PFSK-1 (cell line): ENCODE results near the gene GTF2A2.

Source experiments
- FOXP2 ChIP-seq: optimal IDR thresholded peaks from 2 replicates; pipeline ENCODE3; 2011; ENCODE audit warnings: borderline replicate concordance, control low read depth, inconsistent platforms; ENCODE audit not compliant: insufficient read depth; ENCODE audit errors: extremely low read length, extremely low read depth
- POLR2AphosphoS5 ChIP-seq: IDR thresholded peaks from 2 replicates; pipeline ENCODE4 v1.6.1; 2012; ENCODE audit warnings: low read depth, mild to moderate bottlenecking, control low read depth, low read length, moderate library complexity
- SIN3A ChIP-seq: IDR thresholded peaks from 2 replicates; pipeline ENCODE4 v1.6.1; 2012; ENCODE audit warnings: mild to moderate bottlenecking, low read length, moderate library complexity, borderline replicate concordance; ENCODE audit not compliant: insufficient read depth
- TAF1 ChIP-seq: IDR thresholded peaks from 2 replicates; pipeline ENCODE4 v1.6.1; 2012; ENCODE audit warnings: low read length, control low read depth, borderline replicate concordance; ENCODE audit not compliant: insufficient read depth
- TF ChIP-seq, protein P1 (sequence below), 2 experiments: IDR thresholded peaks; 2 replicates each; pipeline versions ENCODE4 v1.6.1 to v1.8.0; 2011 to 2012; ENCODE audit warnings: low read depth in 2 of 2, low read length in 2 of 2, control low read depth in 1 of 2, inconsistent platforms in 1 of 2, mild to moderate bottlenecking in 1 of 2, moderate library complexity in 1 of 2; ENCODE audit not compliant: insufficient read depth in 1 of 2

GTF2A2 gene

DNA sequence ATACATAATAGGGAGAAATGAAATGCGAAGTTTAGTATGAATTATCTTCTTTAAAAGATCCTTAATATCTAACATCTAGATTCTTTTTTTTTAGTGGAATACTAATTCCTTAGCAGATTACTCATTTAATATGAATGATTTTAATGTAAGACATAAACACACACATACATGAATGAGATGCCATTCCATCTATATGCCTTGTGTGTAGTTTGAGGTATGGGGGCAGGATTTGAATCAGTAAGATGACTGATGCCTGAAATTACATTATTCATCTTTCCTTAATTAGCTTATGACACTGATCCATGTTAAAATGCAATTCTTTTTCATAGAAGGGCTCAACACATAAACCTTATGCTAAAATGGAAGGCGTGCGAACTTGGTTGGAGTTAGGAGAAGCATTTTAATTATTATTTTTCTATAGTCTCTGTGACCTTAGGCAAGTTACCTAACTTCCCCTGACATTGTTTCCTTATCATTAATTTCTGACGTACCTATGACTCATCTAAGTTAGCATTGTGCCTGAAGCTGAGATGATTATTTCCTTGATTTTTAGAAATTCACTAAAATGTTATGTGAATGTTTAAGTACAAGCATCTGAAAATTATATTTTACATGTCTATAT is 42.6 kb upstream of the GTF2A2 start:
- TF ChIP-seq, protein P1, sequence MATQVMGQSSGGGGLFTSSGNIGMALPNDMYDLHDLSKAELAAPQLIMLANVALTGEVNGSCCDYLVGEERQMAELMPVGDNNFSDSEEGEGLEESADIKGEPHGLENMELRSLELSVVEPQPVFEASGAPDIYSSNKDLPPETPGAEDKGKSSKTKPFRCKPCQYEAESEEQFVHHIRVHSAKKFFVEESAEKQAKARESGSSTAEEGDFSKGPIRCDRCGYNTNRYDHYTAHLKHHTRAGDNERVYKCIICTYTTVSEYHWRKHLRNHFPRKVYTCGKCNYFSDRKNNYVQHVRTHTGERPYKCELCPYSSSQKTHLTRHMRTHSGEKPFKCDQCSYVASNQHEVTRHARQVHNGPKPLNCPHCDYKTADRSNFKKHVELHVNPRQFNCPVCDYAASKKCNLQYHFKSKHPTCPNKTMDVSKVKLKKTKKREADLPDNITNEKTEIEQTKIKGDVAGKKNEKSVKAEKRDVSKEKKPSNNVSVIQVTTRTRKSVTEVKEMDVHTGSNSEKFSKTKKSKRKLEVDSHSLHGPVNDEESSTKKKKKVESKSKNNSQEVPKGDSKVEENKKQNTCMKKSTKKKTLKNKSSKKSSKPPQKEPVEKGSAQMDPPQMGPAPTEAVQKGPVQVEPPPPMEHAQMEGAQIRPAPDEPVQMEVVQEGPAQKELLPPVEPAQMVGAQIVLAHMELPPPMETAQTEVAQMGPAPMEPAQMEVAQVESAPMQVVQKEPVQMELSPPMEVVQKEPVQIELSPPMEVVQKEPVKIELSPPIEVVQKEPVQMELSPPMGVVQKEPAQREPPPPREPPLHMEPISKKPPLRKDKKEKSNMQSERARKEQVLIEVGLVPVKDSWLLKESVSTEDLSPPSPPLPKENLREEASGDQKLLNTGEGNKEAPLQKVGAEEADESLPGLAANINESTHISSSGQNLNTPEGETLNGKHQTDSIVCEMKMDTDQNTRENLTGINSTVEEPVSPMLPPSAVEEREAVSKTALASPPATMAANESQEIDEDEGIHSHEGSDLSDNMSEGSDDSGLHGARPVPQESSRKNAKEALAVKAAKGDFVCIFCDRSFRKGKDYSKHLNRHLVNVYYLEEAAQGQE (IDR thresholded peaks at IDR 0.05; ENCODE audit: insufficient read depth in 1 of 2, low read depth in 2 of 2, low read length in 2 of 2), result no peak
- TF ChIP-seq TAF1 (no peak), FOXP2 (no peak), POLR2AphosphoS5 (no peak), SIN3A (no peak)

DNA sequence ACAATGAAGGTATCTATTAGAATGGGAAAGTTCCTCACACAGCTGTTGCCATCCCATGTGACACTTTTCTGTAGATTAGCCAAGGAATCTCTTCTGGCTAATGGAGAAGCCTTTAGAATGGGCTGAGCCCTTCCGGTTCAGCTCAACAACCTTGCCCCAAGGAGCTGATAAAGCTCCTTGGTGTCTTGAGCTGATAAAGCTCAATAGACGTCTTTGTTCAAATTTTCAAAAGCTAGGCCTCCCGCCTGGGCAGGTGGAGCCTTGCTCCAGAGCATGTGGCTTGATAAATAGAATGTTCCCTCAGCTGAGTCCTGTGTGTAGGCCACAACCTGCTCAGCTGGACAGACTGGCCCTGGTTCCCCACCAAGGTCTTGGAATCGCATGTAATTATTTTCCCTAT is 39.0 kb upstream of the GTF2A2 start:
- TF ChIP-seq POLR2AphosphoS5 (no peak), SIN3A (no peak), FOXP2 (no peak), TAF1 (no peak)
- TF ChIP-seq, protein P1 (IDR thresholded peaks at IDR 0.05; ENCODE audit: insufficient read depth in 1 of 2, low read depth in 2 of 2, low read length in 2 of 2), result no peak

DNA sequence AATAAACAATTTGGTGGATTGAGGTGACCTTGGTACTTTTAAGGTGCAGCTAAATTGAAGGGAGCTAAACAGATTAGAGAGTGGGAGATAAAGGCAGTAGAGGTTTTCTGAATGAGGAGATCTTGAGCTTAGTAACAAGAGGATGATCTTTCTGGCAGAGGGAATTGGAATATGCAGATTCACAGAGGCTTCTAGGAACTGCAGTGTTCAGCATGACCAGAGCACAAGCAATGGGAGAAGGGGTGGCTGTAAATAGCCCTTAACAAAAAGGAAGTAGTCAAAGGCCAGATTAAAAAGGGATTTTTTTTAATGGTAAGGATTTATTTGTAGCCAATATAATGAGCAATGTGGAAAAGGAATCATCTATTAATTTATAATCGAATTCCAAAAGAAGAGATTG is 37.5 kb upstream of the GTF2A2 start:
- no peak for TF ChIP-seq FOXP2

DNA sequence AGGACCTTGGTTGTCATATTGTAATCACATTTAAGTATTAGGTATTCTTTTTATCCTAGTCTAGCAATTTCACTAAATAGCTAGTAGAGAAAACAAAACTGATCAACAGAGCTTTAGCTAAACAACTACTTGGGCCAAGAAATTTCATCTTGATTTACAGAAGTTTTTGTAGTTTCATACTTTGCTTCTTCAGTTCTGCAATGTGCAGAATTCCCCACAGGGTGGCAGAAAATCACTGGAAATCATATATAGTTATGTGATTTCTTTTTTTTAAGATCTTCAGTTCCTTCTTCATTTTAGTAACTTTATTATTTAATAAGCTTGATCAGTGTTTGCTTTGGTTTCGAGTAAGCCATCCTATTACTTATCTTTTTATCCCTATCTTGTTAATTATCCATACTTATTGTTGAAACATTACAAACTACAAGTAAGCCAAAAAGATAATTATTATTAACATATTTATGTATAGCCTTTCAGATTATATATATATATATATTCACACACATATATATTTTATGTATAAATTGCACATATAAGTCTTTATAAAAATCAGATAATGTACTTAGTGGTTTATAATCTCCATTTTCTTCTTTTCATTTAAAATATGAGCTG is 34.0 kb upstream of the GTF2A2 start:
- TF ChIP-seq POLR2AphosphoS5 (no peak), SIN3A (no peak), TAF1 (no peak), FOXP2 (no peak)
- TF ChIP-seq, protein P1 (IDR thresholded peaks at IDR 0.05; ENCODE audit: insufficient read depth in 1 of 2, low read depth in 2 of 2, low read length in 2 of 2), result no peak

DNA sequence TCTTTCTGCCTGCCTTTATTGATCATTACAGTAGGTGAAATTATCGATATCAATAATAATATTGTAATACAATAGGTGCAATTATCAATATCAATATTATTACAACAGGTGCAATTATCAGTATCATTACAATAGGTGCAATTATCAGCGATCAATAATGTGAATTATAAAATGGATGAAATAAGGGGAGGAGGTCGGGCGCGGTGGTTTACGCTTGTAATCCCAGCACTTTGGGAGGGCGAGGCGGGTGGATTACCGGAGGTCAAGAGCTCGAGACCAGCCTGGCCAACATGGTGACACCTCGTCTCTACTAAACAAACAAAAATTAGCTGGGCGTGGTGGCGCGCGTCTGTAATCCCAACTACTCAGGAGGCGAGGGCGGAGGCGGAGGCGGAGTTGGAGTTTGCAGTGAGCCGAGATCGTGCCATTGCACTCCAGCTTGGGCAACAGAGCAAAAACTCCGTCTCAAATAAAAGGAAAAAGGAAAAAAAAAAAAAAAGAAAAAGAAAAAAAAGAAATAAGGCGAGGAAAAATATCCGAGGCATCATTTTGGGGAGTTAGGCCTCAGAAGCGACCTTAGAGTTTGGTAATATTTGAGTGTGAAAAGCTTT is 32.4 kb upstream of the GTF2A2 start:
- TF ChIP-seq, protein P1 (IDR thresholded peaks at IDR 0.05; ENCODE audit: insufficient read depth in 1 of 2, low read depth in 2 of 2, low read length in 2 of 2), result no peak
- TF ChIP-seq FOXP2 (no peak), POLR2AphosphoS5 (no peak), TAF1 (no peak), SIN3A (no peak)
